OCI-LY3 (cell line): ENCODE data around the gene FOXO1.

Experiments
- H2AFZ ChIP-seq: fragments of 200-600, 300-600 bp; shearing (Covaris generic); 2 replicates; pipeline ENCODE4 v1.6.0; 2014; ENCODE audit warnings: antibody characterized with exemption, low read depth, low read length
- H3K27ac ChIP-seq: fragments of 200-600, 300-600 bp; sonication (generic); 2 replicates; pipeline ENCODE4 v1.5.1; 2014; ENCODE audit warnings: mild to moderate bottlenecking, low read length, moderate library complexity, mixed read lengths
- H3K27me3 ChIP-seq: fragments of 200-600, 300-600 bp; sonication (generic); 2 replicates; pipeline ENCODE4 v1.6.1; 2014; ENCODE audit warnings: low read depth, low read length, mixed read lengths
- H3K36me3 ChIP-seq: fragments of 200-600, 300-600 bp; sonication (generic); replicated peaks from 2 replicates; pipeline ENCODE3; 2014; ENCODE audit warnings: low read depth, low read length, mixed read lengths
- H3K4me1 ChIP-seq: fragments of 300-600, 200-600 bp; sonication (generic); 2 replicates; pipeline ENCODE4 v1.6.1; 2014; ENCODE audit warnings: low read length, mixed read lengths
- H3K4me2 ChIP-seq: fragments of 200-600, 300-600 bp; sonication (generic); 2 replicates; pipeline ENCODE4 v1.6.1; 2014; ENCODE audit warnings: low read length, mixed read lengths
- H3K4me3 ChIP-seq: fragments of 300-600, 200-600 bp; sonication (generic); 2 replicates; pipeline ENCODE4 v1.5.1; 2014; ENCODE audit warnings: antibody characterized with exemption, mild to moderate bottlenecking, low read length, moderate library complexity
- H3K79me2 ChIP-seq: fragments of 300-600, 200-600 bp; shearing (Covaris generic); 2 replicates; pipeline ENCODE4 v1.6.1; 2014; ENCODE audit warnings: mild to moderate bottlenecking, low read length, mixed read lengths
- H3K9ac ChIP-seq: fragments of 300-600, 200-600 bp; shearing (Covaris generic); 2 replicates; pipeline ENCODE4 v1.6.0; 2014; ENCODE audit warnings: mild to moderate bottlenecking, low read length, moderate library complexity
- H3K9me3 ChIP-seq: fragments of 200-600, 300-600 bp; shearing (Covaris generic); 2 replicates; pipeline ENCODE4 v1.6.1; 2014; ENCODE audit warnings: low read length, mixed read lengths; ENCODE audit not compliant: insufficient read depth
- H4K20me1 ChIP-seq: fragments of 200-600, 300-600 bp; sonication (generic); 2 replicates; pipeline ENCODE4 v1.6.1; 2016; ENCODE audit warnings: low read length, mixed read lengths; ENCODE audit not compliant: insufficient read depth
- CTCF ChIP-seq: fragments of 200-600, 300-600 bp; sonication (generic); IDR thresholded peaks from 2 replicates; pipeline ENCODE4 v1.5.1; 2014; ENCODE audit warnings: antibody characterized with exemption, low read length, low read depth
- EZH2phosphoT487 ChIP-seq: fragments of 200-600 bp; shearing (Covaris generic); IDR thresholded peaks from 2 replicates; pipeline ENCODE4 v1.6.1; 2018; ENCODE audit warnings: antibody characterized with exemption, mixed run types, low read depth

Gene FOXO1

GRCh38 chr13:40613192-40613818, 53.1 kb downstream of the FOXO1 start:
- peaks cover 6% of the 10 kb centered on the region for H3K36me3 ChIP-seq
- H3K9ac ChIP-seq: peak overlapping the region; percentile 32
- no peak overlapping the region for H2AFZ ChIP-seq
- peaks cover 88% of the 10 kb centered on the region for H4K20me1 ChIP-seq
- no peak for TF ChIP-seq EZH2phosphoT487
- no peak for TF ChIP-seq CTCF
- peaks cover 99% of the 10 kb centered on the region for H3K79me2 ChIP-seq
- H3K4me1 ChIP-seq: peaks cover 23% of the 10 kb centered on the region
- no peaks in the 10 kb centered on the region for H3K27me3 ChIP-seq
- peak overlapping the region; percentile 24; the same call in 1 of the 2 replicates for H3K27ac ChIP-seq
- H3K4me3 ChIP-seq: peak overlapping the region; percentile 42
- H3K9me3 ChIP-seq: no peaks in the 10 kb centered on the region
- peak overlapping the region; percentile 67 for H3K4me2 ChIP-seq

- Histone ChIP-seq H3K36me3 (peaks cover 6% of the 10 kb centered on the region), H3K27me3 (no peaks in the 10 kb centered on the region), H3K4me1 (peaks cover 23% of the 10 kb centered on the region), H4K20me1 (peaks cover 87% of the 10 kb centered on the region), H3K4me3 (no peak overlapping the region), H3K4me2 (no peak overlapping the region), H3K9me3 (no peaks in the 10 kb centered on the region), H3K9ac (no peak overlapping the region), H2AFZ (no peak overlapping the region), H3K27ac (no peak overlapping the region), H3K79me2 (peaks cover 98% of the 10 kb centered on the region)
- no peak for TF ChIP-seq EZH2phosphoT487
- TF ChIP-seq CTCF: no peak
Measured at GRCh38 chr13:40612041-40612440, 54.4 kb downstream of the FOXO1 start.

- Histone ChIP-seq H3K27me3 (no peaks in the 10 kb centered on the region), H3K9me3 (no peaks in the 10 kb centered on the region), H3K4me1 (peaks cover 23% of the 10 kb centered on the region), H3K9ac (no peak overlapping the region), H3K79me2 (peaks cover 98% of the 10 kb centered on the region), H3K27ac (no peak overlapping the region), H3K4me3 (no peak overlapping the region), H3K4me2 (no peak overlapping the region), H3K36me3 (peaks cover 6% of the 10 kb centered on the region), H2AFZ (no peak overlapping the region), H4K20me1 (peaks cover 87% of the 10 kb centered on the region)
- TF ChIP-seq CTCF (no peak), EZH2phosphoT487 (no peak)
Measured at GRCh38 chr13:40611635-40612034, 54.8 kb downstream of the FOXO1 start.

- peaks cover 23% of the 10 kb centered on the region for H3K4me1 ChIP-seq
- no peaks in the 10 kb centered on the region for H3K27me3 ChIP-seq
- no peak overlapping the region for H3K9ac ChIP-seq
- peaks cover 85% of the 10 kb centered on the region for H4K20me1 ChIP-seq
- H3K4me3 ChIP-seq: no peak overlapping the region
- H3K36me3 ChIP-seq: peaks cover 6% of the 10 kb centered on the region
- H3K4me2 ChIP-seq: no peak overlapping the region
- no peaks in the 10 kb centered on the region for H3K9me3 ChIP-seq
- TF ChIP-seq EZH2phosphoT487 (no peak), CTCF (no peak)
- peaks cover 98% of the 10 kb centered on the region for H3K79me2 ChIP-seq
- H3K27ac ChIP-seq: no peak overlapping the region
- H2AFZ ChIP-seq: no peak overlapping the region
Measured at GRCh38 chr13:40611004-40611403, 55.4 kb downstream of the FOXO1 start.
